Measurements from ENCODE around the gene RIIAD1.

The RIIAD1 gene

DNA sequence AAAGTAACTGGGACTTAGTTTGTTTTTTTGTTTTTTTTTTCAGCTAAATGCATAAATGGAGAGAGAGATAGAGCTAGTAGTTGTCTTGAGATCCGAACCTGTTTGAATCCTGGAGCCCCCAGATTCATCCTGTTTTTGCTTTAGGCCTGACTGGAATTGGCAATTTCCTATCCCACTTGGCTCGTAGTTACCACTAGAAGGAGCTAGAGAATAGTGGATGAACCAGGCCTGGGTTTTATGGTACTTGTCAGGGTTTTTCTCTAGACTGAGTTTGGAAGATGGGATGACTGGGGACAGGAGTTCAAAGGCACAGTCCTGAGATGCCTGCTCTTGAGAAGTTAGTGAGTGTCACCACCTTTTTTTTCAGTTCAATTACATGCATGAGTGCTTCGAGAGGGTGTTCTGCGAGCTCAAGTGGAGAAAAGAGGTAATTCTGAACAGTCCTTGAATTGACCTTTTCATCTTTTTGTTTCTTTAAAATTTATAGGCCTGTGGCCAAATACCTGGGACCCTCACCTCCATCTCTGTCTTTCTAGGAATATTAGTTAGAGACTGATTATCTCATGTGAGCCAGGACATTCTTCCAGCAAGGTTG, 28.2 kb upstream of the RIIAD1 start:
- Histone ChIP-seq H3K27ac (ENCODE audit: low read depth, low read length) (no peak overlapping the region), H3K36me3 (ENCODE audit: control insufficient read depth in 1 of 2, insufficient read depth in 2 of 2, low read length in 2 of 2) (peaks cover 24 to 48% of the 10 kb centered on the region in 2 donors), H3K27me3 (ENCODE audit: control insufficient read depth in 1 of 2, insufficient read depth in 2 of 2, low read length in 2 of 2) (no peaks in the 10 kb centered on the region), H3K4me3 (ENCODE audit: low read depth in 1 of 2, low read length in 2 of 2) (no peak overlapping the region), H3K9me3 (ENCODE audit: control insufficient read depth in 1 of 2, low read length in 2 of 2) (no peaks in the 10 kb centered on the region), H3K9ac (ENCODE audit: low read depth in 1 of 2, low read length in 2 of 2) (no peak overlapping the region), H3K4me1 (ENCODE audit: control insufficient read depth in 1 of 2, insufficient read depth in 2 of 2, low read length in 2 of 2) (no peaks in the 10 kb centered on the region)

DNA sequence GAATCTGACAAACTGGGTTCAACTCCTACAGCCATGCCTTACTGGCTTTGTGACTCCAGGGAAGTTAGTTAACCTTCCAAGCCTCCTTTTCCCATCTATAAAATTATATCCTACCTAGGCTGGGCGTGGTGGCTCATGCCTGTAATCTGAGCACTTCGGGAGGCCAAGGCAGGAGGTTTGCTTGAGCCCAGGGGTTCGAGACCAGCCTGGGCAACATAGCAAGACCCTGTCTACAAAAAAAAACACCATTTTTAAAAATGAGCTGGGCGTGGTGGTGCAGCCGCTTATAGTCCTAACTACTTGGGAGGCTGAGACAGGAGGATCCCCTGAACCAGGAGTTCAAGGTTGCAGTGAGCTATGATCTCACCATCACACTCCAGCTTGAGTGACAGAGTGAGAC, 19.8 kb upstream of the RIIAD1 start:
- H3K9ac ChIP-seq (ENCODE audit: low read depth in 1 of 2, low read length in 2 of 2) = no peak overlapping the region
- no peaks in the 10 kb centered on the region for H3K9me3 ChIP-seq (ENCODE audit: control insufficient read depth in 1 of 2, low read length in 2 of 2)
- no peaks in the 10 kb centered on the region for H3K27me3 ChIP-seq (ENCODE audit: control insufficient read depth in 1 of 2, insufficient read depth in 2 of 2, low read length in 2 of 2)
- H3K36me3 ChIP-seq (ENCODE audit: control insufficient read depth in 1 of 2, insufficient read depth in 2 of 2, low read length in 2 of 2) = peaks cover 12 to 37% of the 10 kb centered on the region in 2 donors
- H3K4me1 ChIP-seq (ENCODE audit: control insufficient read depth in 1 of 2, insufficient read depth in 2 of 2, low read length in 2 of 2) = peaks cover 11 to 14% of the 10 kb centered on the region in 2 donors
- H3K4me3 ChIP-seq (ENCODE audit: low read depth in 1 of 2, low read length in 2 of 2) = no peak overlapping the region
- H3K27ac ChIP-seq (ENCODE audit: low read depth, low read length) = no peak overlapping the region

DNA sequence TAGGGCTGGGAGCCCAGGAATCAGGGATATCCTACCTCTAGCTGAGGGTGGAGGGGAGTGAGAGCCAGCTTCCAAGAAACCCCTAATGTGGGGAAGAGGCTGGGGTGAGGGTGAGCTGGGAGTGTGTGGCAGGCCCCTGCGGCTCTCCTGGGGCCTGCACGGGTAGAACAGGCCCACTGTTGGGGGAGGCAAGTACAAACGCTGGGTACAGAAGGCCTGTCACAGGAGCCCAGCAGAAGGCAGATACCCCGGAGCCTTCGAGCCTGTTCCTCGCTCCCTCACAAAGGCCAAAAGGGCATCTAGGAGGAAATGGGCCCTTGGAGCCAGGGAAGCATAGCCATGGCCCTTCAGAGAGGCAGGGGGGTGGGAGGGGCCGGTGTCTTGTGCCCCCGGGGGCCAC, 18.4 kb upstream of the RIIAD1 start:
- peaks cover 6 to 28% of the 10 kb centered on the region in 2 donors for H3K36me3 ChIP-seq (ENCODE audit: control insufficient read depth in 1 of 2, insufficient read depth in 2 of 2, low read length in 2 of 2)
- H3K27ac ChIP-seq (ENCODE audit: low read depth, low read length) = no peak overlapping the region
- no peak overlapping the region for H3K4me3 ChIP-seq (ENCODE audit: low read depth in 1 of 2, low read length in 2 of 2)
- H3K9me3 ChIP-seq (ENCODE audit: control insufficient read depth in 1 of 2, low read length in 2 of 2) = no peaks in the 10 kb centered on the region
- no peaks in the 10 kb centered on the region for H3K27me3 ChIP-seq (ENCODE audit: control insufficient read depth in 1 of 2, insufficient read depth in 2 of 2, low read length in 2 of 2)
- H3K9ac ChIP-seq (ENCODE audit: low read depth in 1 of 2, low read length in 2 of 2) = no peak overlapping the region
- peaks cover 11 to 17% of the 10 kb centered on the region in 2 donors for H3K4me1 ChIP-seq (ENCODE audit: control insufficient read depth in 1 of 2, insufficient read depth in 2 of 2, low read length in 2 of 2)

DNA sequence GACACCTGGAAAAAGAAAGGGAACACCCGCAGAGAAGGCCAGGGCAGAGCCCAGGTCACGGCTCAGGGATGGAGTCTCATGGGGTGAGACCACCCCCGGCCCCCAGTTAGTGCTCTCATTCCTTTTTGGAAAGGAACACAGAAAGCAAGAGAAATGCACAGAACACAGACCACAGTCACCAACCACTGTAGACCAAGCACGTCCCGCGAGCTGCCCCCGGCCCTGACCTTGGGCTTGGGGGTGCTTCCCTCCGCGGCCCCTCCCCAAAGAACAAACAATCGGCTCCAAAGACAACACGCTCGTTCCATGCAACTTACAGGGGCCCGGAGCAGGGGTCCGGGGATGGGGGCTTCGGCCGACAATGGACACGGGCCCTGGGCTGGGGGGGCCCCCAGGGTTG, 17.5 kb upstream of the RIIAD1 start:
- H3K36me3 ChIP-seq (ENCODE audit: control insufficient read depth in 1 of 2, insufficient read depth in 2 of 2, low read length in 2 of 2) = peaks cover 0 to 20% of the 10 kb centered on the region in 2 donors
- peaks cover 11 to 17% of the 10 kb centered on the region in 2 donors for H3K4me1 ChIP-seq (ENCODE audit: control insufficient read depth in 1 of 2, insufficient read depth in 2 of 2, low read length in 2 of 2)
- no peaks in the 10 kb centered on the region for H3K27me3 ChIP-seq (ENCODE audit: control insufficient read depth in 1 of 2, insufficient read depth in 2 of 2, low read length in 2 of 2)
- no peak overlapping the region for H3K27ac ChIP-seq (ENCODE audit: low read depth, low read length)
- H3K9me3 ChIP-seq (ENCODE audit: control insufficient read depth in 1 of 2, low read length in 2 of 2) = no peaks in the 10 kb centered on the region
- no peak overlapping the region for H3K9ac ChIP-seq (ENCODE audit: low read depth in 1 of 2, low read length in 2 of 2)
- H3K4me3 ChIP-seq (ENCODE audit: low read depth in 1 of 2, low read length in 2 of 2) = no peak overlapping the region

DNA sequence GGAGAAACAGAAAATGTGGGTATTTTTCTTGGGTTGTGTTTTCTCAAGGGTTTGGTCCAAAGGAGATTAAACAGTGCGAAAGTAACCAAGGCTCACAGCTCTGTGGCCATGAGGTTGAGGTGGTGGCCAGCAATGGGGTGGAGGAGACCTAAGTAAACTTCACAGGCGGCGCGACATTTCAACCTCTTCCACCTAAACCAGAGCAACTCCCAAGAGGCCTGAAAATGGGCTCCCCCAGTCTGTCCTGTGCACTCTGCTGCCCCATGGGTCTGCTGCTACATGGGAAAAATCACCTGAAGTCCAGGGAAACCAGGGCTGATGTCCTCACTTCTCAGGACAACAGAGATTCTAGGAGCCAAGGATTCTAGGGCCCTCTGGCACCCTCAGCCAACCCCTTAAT, 17.1 kb upstream of the RIIAD1 start:
- no peaks in the 10 kb centered on the region for H3K27me3 ChIP-seq (ENCODE audit: control insufficient read depth in 1 of 2, insufficient read depth in 2 of 2, low read length in 2 of 2)
- no peaks in the 10 kb centered on the region for H3K9me3 ChIP-seq (ENCODE audit: control insufficient read depth in 1 of 2, low read length in 2 of 2)
- peaks cover 11 to 17% of the 10 kb centered on the region in 2 donors for H3K4me1 ChIP-seq (ENCODE audit: control insufficient read depth in 1 of 2, insufficient read depth in 2 of 2, low read length in 2 of 2)
- H3K27ac ChIP-seq (ENCODE audit: low read depth, low read length) = no peak overlapping the region
- H3K4me3 ChIP-seq (ENCODE audit: low read depth in 1 of 2, low read length in 2 of 2) = no peak overlapping the region
- H3K36me3 ChIP-seq (ENCODE audit: control insufficient read depth in 1 of 2, insufficient read depth in 2 of 2, low read length in 2 of 2) = peaks cover 0 to 16% of the 10 kb centered on the region in 2 donors
- H3K9ac ChIP-seq (ENCODE audit: low read depth in 1 of 2, low read length in 2 of 2) = no peak overlapping the region

DNA sequence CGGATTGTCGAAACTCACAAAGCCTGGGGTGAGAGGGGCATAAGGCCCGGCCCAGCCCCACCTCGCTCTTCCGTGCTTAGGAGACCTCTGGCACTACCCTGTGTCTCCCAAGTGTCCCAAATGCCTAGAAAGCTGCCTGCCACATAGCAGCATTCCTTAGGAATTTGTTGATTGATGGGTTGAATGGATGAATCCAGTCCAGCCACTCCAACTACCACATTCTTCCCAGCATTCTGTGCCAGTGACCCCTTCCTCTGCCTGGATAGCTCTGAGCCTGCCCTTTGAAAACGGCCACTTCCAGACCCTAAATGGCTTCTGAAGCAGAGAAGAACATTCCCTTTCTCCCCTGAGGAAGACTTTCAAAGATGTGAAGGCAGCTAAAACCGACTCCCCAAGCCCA, 16.2 kb upstream of the RIIAD1 start:
- Histone ChIP-seq H3K4me3 (ENCODE audit: low read depth in 1 of 2, low read length in 2 of 2) (no peak overlapping the region), H3K4me1 (ENCODE audit: control insufficient read depth in 1 of 2, insufficient read depth in 2 of 2, low read length in 2 of 2) (peaks cover 11 to 17% of the 10 kb centered on the region in 2 donors), H3K27me3 (ENCODE audit: control insufficient read depth in 1 of 2, insufficient read depth in 2 of 2, low read length in 2 of 2) (no peaks in the 10 kb centered on the region), H3K27ac (ENCODE audit: low read depth, low read length) (no peak overlapping the region), H3K9ac (ENCODE audit: low read depth in 1 of 2, low read length in 2 of 2) (no peak overlapping the region), H3K36me3 (ENCODE audit: control insufficient read depth in 1 of 2, insufficient read depth in 2 of 2, low read length in 2 of 2) (peaks cover 0 to 7% of the 10 kb centered on the region in 2 donors), H3K9me3 (ENCODE audit: control insufficient read depth in 1 of 2, low read length in 2 of 2) (no peaks in the 10 kb centered on the region)

DNA sequence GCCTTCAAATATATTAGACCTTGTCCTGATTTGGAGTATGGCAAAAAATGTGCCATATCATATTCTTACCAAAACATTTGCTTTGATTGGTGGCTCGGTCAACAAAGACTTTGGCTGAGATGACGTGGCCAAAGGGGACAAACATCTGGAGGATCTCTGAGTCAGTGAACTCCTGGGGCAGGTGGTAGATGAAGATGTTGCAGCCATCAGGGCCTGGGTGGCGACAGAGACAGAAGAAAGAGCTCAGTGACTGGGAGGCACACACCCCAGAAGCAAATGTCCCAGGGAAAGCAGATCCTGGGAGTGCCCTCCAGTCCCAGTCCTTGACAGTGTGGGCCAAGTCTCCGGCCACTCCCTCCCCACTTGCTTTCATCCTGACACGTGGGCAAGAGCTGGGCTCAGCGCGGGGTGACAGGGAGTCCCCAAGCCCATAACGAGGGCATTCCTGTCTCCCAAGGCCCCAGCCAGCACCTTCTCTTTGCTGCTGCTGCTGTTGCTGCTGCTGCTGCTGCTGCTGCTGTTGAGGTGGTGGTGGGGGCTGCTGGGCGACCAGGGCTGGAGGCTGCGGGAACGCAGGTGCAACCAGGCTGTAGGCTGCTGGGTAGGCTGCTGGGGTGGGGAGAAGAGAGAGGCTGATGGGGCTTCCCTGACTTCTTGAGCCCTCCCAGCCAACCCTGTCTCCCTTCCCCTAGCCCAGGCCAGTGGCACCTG, 15.4 kb upstream of the RIIAD1 start:
- Histone ChIP-seq H3K9ac (ENCODE audit: low read depth in 1 of 2, low read length in 2 of 2) (no peak overlapping the region), H3K4me1 (ENCODE audit: control insufficient read depth in 1 of 2, insufficient read depth in 2 of 2, low read length in 2 of 2) (peaks cover 11 to 17% of the 10 kb centered on the region in 2 donors), H3K9me3 (ENCODE audit: control insufficient read depth in 1 of 2, low read length in 2 of 2) (no peaks in the 10 kb centered on the region), H3K27me3 (ENCODE audit: control insufficient read depth in 1 of 2, insufficient read depth in 2 of 2, low read length in 2 of 2) (no peaks in the 10 kb centered on the region), H3K27ac (ENCODE audit: low read depth, low read length) (no peak overlapping the region), H3K36me3 (ENCODE audit: control insufficient read depth in 1 of 2, insufficient read depth in 2 of 2, low read length in 2 of 2) (peaks cover 0 to 5% of the 10 kb centered on the region in 2 donors), H3K4me3 (ENCODE audit: low read depth in 1 of 2, low read length in 2 of 2) (no peak overlapping the region)

DNA sequence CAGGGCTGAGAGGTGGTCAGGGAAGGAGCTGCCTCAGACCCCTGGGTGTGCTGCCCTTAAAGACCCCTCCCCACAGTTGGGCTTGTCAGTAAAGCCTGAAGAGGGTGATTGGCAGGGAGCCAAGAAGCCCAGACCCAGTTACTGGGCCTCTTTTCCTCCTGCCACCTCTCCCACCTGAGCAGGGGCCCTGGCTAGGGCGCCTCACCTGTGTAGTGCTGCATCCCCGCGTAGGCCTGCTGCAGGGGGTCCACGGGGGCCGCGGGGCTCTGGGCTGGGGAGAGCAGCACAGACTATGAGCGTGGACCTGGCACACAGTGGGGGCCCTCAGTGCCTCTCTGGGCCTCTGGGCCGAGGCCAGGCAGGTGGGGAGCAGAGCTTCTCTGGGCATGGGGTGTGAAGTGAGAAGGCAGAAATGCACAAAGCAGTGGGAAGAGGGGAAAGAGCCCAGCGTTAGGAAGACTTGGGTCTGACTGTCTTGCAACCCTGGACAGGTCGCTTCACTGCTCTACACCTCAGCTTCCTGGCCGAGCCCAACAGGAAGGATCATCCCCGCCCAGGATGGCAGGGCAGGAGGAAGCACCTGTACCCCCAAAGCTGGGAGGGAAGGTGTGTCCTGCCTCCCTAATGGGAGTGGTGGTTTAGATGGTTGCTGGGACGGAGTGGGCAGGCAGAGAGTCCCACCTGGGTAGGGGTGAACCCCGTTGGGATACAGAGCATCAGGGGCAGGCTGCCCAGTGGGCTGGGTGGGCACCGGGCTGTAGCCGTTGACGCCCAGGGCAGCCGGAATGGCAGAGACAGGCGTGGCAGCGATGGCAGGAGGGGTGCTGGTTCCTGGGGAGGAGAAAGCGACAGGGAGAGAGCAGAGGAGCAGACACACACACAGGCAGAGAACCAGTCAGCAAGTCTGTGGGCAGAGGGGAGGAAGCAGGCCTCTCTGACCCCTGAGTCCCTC, 14.6 kb upstream of the RIIAD1 start:
- Histone ChIP-seq H3K27ac (ENCODE audit: low read depth, low read length) (no peak overlapping the region), H3K27me3 (ENCODE audit: control insufficient read depth in 1 of 2, insufficient read depth in 2 of 2, low read length in 2 of 2) (no peaks in the 10 kb centered on the region), H3K4me1 (ENCODE audit: control insufficient read depth in 1 of 2, insufficient read depth in 2 of 2, low read length in 2 of 2) (peaks cover 12 to 18% of the 10 kb centered on the region in 2 donors), H3K4me3 (ENCODE audit: low read depth in 1 of 2, low read length in 2 of 2) (no peak overlapping the region), H3K9ac (ENCODE audit: low read depth in 1 of 2, low read length in 2 of 2) (no peak overlapping the region), H3K36me3 (ENCODE audit: control insufficient read depth in 1 of 2, insufficient read depth in 2 of 2, low read length in 2 of 2) (no peaks in the 10 kb centered on the region), H3K9me3 (ENCODE audit: control insufficient read depth in 1 of 2, low read length in 2 of 2) (no peaks in the 10 kb centered on the region)

DNA sequence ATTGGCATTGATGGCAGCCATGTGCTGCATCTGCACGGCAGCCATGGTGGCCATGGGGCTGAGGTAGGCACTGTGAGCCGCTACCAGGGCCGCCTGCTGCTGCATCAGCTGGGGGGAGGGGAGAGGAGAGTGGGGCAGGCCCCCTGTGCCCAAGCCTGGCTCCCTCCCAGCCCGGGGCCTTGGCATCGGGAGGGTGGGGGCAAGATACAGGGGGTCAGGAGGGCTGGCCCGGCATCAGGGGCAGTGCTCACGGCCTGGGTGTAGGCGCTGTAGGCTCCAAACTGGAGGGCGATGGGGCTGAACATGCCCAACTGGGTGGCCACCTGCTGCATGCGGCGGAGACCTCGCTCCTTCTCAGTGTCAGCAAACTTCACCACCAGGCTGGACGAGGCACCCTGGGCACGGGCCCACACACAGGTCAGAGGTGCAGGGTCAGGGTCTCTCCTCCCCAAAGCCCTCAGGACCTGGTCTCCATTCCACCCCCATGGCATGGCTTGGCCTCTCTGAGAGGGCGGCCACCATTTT, 13.7 kb upstream of the RIIAD1 start:
- H3K9me3 ChIP-seq (ENCODE audit: control insufficient read depth in 1 of 2, low read length in 2 of 2) = no peaks in the 10 kb centered on the region
- peaks cover 21 to 27% of the 10 kb centered on the region in 2 donors for H3K4me1 ChIP-seq (ENCODE audit: control insufficient read depth in 1 of 2, insufficient read depth in 2 of 2, low read length in 2 of 2)
- no peak overlapping the region for H3K9ac ChIP-seq (ENCODE audit: low read depth in 1 of 2, low read length in 2 of 2)
- H3K4me3 ChIP-seq (ENCODE audit: low read depth in 1 of 2, low read length in 2 of 2) = no peak overlapping the region
- no peaks in the 10 kb centered on the region for H3K27me3 ChIP-seq (ENCODE audit: control insufficient read depth in 1 of 2, insufficient read depth in 2 of 2, low read length in 2 of 2)
- H3K27ac ChIP-seq (ENCODE audit: low read depth, low read length) = no peak overlapping the region
- H3K36me3 ChIP-seq (ENCODE audit: control insufficient read depth in 1 of 2, insufficient read depth in 2 of 2, low read length in 2 of 2) = no peaks in the 10 kb centered on the region

DNA sequence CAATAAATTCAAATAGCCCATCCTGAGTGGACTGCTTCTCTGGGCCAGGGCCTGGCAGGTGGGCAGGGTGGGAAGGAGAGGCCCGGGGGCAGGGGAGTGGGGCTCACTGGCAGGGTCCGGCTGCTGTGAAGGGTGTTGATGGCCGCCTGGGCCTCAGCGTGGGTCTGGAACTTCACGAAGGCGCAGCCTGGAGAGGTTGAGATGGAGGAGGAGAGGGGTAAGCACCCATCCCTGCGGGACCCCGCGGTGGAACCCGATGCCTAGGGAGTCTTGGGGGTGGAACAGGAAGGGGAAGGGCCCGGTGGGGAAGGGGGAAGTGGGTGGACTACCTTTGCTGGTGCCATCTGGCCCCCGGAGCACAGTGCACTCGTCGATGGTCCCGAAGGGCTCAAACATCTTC, 12.4 kb upstream of the RIIAD1 start:
- peaks cover 33 to 39% of the 10 kb centered on the region in 2 donors for H3K4me1 ChIP-seq (ENCODE audit: control insufficient read depth in 1 of 2, insufficient read depth in 2 of 2, low read length in 2 of 2)
- H3K4me3 ChIP-seq (ENCODE audit: low read depth in 1 of 2, low read length in 2 of 2) = no peak overlapping the region
- no peak overlapping the region for H3K9ac ChIP-seq (ENCODE audit: low read depth in 1 of 2, low read length in 2 of 2)
- no peaks in the 10 kb centered on the region for H3K36me3 ChIP-seq (ENCODE audit: control insufficient read depth in 1 of 2, insufficient read depth in 2 of 2, low read length in 2 of 2)
- H3K27ac ChIP-seq (ENCODE audit: low read depth, low read length) = no peak overlapping the region
- no peaks in the 10 kb centered on the region for H3K9me3 ChIP-seq (ENCODE audit: control insufficient read depth in 1 of 2, low read length in 2 of 2)
- H3K27me3 ChIP-seq (ENCODE audit: control insufficient read depth in 1 of 2, insufficient read depth in 2 of 2, low read length in 2 of 2) = no peaks in the 10 kb centered on the region
